Measurements from ENCODE around the gene GFOD2. TPM values are rescaled to one million over a fixed set of nuclear protein-coding genes. Genes with fewer than 3 reads are reported as not detected.

GFOD2 gene
- total and polyA plus RNA-seq, 2 of the 13 experiments (the other 11 are each of a cell fraction or from before 2014, with no cell fraction given) = 11.1 to 17.2 TPM

DNA sequence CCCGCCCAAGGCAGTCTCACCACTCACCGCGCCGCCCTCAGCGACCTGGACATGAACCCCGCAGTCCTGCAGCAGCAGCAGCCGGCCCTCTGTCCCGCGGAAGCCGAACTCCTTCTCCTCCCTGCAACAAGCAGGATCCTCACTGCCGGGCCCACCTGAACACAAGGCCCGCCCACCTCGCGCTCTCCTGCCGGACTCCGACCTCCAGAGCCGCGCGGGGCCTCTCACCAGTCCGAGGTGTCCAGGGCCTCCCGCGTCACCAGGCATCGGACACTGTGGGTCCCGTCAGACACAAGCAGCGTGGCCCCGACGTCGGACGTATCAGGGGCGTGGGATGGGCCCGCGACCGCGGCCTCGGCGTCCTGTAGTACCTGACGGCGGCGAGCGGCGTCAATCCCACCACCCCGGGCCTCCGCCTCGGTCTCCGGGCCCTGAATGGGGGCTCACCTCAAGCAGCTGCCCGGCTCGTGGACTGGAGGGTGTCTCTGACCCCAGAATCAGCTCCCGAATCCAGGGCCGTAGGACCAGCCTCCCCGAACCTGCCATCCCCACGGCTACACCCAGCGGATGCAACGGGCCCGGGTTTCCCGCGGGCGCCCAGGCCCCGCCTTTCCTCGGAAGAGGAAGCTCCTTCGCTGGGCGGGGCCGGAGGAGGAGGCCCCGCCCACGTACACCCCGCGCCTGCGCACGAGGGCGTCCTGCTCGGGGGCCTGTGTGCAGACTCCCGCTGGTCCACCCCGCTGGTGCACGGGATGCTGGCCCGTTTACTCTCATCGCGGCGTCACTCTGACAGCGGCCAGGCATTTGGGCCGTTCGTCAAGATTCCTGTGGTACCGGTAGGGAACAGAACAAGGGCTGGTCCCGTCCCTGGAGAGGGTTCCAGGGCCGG, 59.2 kb downstream of the GFOD2 start, which contains the start of gene ACD (continued):
- TF ChIP-seq HOXD1 (CRISPR knock-in tag; IDR thresholded peaks at IDR 0.05) (peak; percentile 47), KAT2B (IDR thresholded peaks at IDR 0.05; ENCODE audit: borderline replicate concordance, low read depth, low read length) (no peak), ZNF136 (CRISPR knock-in tag; IDR thresholded peaks at IDR 0.05; ENCODE audit: low read depth) (peak; percentile 85; the same call in 1 of the 2 replicates), AGO1 (IDR thresholded peaks at IDR 0.05; ENCODE audit: low read depth, low read length, poor library complexity, severe bottlenecking) (peak; percentile 54), HDAC1 (CRISPR knock-in tag; IDR thresholded peaks at IDR 0.05) (peak; percentile 64), SIX4 (CRISPR knock-in tag; IDR thresholded peaks at IDR 0.05) (peak; percentile 32; the same call in 1 of the 2 replicates), HHEX (CRISPR knock-in tag; IDR thresholded peaks at IDR 0.05) (no peak), CBX5 (CRISPR knock-in tag; IDR thresholded peaks at IDR 0.05; ENCODE audit: borderline replicate concordance) (peak; percentile 30; the same call in 1 of the 2 replicates), AGO2 (optimal IDR thresholded peaks at IDR 0.05; ENCODE audit: low read depth, low read length) (peak; percentile 49), ZNF101 (CRISPR knock-in tag; IDR thresholded peaks at IDR 0.05; ENCODE audit: borderline replicate concordance, low read depth) (no peak), LCORL (IDR thresholded peaks at IDR 0.05) (no peak), LCORL (CRISPR knock-in tag; IDR thresholded peaks at IDR 0.05) (no peak), TARDBP (CRISPR knock-in tag; IDR thresholded peaks at IDR 0.05) (peak; percentile 28), ZNF747 (CRISPR knock-in tag; IDR thresholded peaks at IDR 0.05; ENCODE audit: borderline replicate concordance) (peak; percentile 51; the same call in 1 of the 2 replicates)
- TF ChIP-seq, protein P1, sequence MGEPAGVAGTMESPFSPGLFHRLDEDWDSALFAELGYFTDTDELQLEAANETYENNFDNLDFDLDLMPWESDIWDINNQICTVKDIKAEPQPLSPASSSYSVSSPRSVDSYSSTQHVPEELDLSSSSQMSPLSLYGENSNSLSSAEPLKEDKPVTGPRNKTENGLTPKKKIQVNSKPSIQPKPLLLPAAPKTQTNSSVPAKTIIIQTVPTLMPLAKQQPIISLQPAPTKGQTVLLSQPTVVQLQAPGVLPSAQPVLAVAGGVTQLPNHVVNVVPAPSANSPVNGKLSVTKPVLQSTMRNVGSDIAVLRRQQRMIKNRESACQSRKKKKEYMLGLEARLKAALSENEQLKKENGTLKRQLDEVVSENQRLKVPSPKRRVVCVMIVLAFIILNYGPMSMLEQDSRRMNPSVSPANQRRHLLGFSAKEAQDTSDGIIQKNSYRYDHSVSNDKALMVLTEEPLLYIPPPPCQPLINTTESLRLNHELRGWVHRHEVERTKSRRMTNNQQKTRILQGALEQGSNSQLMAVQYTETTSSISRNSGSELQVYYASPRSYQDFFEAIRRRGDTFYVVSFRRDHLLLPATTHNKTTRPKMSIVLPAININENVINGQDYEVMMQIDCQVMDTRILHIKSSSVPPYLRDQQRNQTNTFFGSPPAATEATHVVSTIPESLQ (CRISPR knock-in tag; conservative IDR thresholded peaks at IDR 0.05) = peak; percentile 39; the same call in 1 of the 2 replicates
- TF ChIP-seq, protein P2, sequence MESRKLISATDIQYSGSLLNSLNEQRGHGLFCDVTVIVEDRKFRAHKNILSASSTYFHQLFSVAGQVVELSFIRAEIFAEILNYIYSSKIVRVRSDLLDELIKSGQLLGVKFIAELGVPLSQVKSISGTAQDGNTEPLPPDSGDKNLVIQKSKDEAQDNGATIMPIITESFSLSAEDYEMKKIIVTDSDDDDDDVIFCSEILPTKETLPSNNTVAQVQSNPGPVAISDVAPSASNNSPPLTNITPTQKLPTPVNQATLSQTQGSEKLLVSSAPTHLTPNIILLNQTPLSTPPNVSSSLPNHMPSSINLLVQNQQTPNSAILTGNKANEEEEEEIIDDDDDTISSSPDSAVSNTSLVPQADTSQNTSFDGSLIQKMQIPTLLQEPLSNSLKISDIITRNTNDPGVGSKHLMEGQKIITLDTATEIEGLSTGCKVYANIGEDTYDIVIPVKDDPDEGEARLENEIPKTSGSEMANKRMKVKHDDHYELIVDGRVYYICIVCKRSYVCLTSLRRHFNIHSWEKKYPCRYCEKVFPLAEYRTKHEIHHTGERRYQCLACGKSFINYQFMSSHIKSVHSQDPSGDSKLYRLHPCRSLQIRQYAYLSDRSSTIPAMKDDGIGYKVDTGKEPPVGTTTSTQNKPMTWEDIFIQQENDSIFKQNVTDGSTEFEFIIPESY (CRISPR knock-in tag; IDR thresholded peaks at IDR 0.05) = no peak
- TF ChIP-seq, protein P3, sequence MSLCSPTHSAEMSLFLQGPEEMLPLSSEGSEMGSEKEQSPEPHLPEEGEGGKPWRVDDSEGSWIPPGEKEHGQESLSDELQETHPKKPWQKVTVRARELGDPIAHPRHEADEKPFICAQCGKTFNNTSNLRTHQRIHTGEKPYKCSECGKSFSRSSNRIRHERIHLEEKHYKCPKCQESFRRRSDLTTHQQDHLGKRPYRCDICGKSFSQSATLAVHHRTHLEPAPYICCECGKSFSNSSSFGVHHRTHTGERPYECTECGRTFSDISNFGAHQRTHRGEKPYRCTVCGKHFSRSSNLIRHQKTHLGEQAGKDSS (CRISPR knock-in tag; IDR thresholded peaks at IDR 0.05; ENCODE audit: borderline replicate concordance, low read depth) = peak; percentile 85; the same call in 1 of the 2 replicates
- TF ChIP-seq, protein P4, sequence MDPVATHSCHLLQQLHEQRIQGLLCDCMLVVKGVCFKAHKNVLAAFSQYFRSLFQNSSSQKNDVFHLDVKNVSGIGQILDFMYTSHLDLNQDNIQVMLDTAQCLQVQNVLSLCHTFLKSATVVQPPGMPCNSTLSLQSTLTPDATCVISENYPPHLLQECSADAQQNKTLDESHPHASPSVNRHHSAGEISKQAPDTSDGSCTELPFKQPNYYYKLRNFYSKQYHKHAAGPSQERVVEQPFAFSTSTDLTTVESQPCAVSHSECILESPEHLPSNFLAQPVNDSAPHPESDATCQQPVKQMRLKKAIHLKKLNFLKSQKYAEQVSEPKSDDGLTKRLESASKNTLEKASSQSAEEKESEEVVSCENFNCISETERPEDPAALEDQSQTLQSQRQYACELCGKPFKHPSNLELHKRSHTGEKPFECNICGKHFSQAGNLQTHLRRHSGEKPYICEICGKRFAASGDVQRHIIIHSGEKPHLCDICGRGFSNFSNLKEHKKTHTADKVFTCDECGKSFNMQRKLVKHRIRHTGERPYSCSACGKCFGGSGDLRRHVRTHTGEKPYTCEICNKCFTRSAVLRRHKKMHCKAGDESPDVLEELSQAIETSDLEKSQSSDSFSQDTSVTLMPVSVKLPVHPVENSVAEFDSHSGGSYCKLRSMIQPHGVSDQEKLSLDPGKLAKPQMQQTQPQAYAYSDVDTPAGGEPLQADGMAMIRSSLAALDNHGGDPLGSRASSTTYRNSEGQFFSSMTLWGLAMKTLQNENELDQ (CRISPR knock-in tag; IDR thresholded peaks at IDR 0.05; ENCODE audit: borderline replicate concordance) = no peak
- TF ChIP-seq, protein P5, sequence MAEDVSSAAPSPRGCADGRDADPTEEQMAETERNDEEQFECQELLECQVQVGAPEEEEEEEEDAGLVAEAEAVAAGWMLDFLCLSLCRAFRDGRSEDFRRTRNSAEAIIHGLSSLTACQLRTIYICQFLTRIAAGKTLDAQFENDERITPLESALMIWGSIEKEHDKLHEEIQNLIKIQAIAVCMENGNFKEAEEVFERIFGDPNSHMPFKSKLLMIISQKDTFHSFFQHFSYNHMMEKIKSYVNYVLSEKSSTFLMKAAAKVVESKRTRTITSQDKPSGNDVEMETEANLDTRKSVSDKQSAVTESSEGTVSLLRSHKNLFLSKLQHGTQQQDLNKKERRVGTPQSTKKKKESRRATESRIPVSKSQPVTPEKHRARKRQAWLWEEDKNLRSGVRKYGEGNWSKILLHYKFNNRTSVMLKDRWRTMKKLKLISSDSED (CRISPR knock-in tag; IDR thresholded peaks at IDR 0.05) = no peak; the same call in 1 of the 2 replicates
